ENCODE measurements around the gene PAFAH1B2.

Gene PAFAH1B2

GRCh38 chr11:117225553-117226170, 81.6 kb downstream of the PAFAH1B2 start:
- DNase-seq, result no peak

Measured in HCEC 1CT (cell line).